Activated T-cell treated with anti-CD3 and anti-CD28 coated beads, Interleukin-2, amount 50 U/mL, for 24 hours (primary cell): ENCODE measurements around the gene BNC2.

Experiments used
- DNase-seq: peaks from one replicate; pipeline ENCODE4 v3.0.0-alpha.2; 2020
- H3K27ac Mint-ChIP-seq: 2 replicates; pipeline ENCODE4 v1.8.0; 2020; ENCODE audit warnings: mild to moderate bottlenecking, mixed read lengths
- H3K27me3 Mint-ChIP-seq: 2 replicates; pipeline ENCODE4 v1.8.0; 2020; ENCODE audit warnings: mixed read lengths
- H3K36me3 Mint-ChIP-seq: 2 replicates; pipeline ENCODE4 v1.8.0; 2020; ENCODE audit warnings: low read depth, mixed read lengths
- H3K4me1 Mint-ChIP-seq: 2 replicates; pipeline ENCODE4 v1.8.0; 2020; ENCODE audit warnings: low read depth, mixed read lengths
- H3K4me3 Mint-ChIP-seq: 2 replicates; pipeline ENCODE4 v1.8.0; 2020; ENCODE audit warnings: mild to moderate bottlenecking, moderate library complexity, mixed read lengths
- H3K9me3 Mint-ChIP-seq: 2 replicates; pipeline ENCODE4 v1.8.0; 2020; ENCODE audit warnings: mixed read lengths

BNC2 gene

DNA sequence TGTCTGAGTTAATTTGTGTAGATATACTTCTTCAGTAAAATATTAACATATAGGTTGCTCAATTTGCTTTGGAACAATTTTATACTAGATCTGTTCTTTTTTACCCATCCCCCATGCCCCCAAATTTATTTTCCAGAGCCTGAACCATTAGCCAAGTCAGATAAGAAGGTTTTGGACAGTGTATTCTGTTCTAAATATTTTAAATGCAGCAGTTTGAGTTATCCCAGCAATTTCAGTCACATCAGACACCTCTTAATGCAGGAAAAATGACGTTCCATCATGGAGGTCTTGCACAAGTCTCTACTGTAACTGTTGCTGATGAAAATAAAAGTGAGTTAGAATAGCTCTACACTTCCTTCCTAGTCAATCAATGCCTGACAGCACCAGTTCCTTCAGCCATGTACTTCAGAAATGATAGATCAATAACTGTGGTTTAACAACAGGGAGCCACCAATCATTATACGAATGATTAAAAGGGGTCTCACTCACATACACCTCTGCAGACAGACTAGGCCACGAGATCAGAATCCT, 215.8 kb downstream of the BNC2 start:
- no peak for DNase-seq
- no peak overlapping the region for H3K4me3 Mint-ChIP-seq
- H3K9me3 Mint-ChIP-seq: peaks cover 2% of the 10 kb centered on the region
- no peaks in the 10 kb centered on the region for H3K4me1 Mint-ChIP-seq
- H3K36me3 Mint-ChIP-seq: no peaks in the 10 kb centered on the region
- H3K27me3 Mint-ChIP-seq: no peaks in the 10 kb centered on the region
- H3K27ac Mint-ChIP-seq: no peak overlapping the region

DNA sequence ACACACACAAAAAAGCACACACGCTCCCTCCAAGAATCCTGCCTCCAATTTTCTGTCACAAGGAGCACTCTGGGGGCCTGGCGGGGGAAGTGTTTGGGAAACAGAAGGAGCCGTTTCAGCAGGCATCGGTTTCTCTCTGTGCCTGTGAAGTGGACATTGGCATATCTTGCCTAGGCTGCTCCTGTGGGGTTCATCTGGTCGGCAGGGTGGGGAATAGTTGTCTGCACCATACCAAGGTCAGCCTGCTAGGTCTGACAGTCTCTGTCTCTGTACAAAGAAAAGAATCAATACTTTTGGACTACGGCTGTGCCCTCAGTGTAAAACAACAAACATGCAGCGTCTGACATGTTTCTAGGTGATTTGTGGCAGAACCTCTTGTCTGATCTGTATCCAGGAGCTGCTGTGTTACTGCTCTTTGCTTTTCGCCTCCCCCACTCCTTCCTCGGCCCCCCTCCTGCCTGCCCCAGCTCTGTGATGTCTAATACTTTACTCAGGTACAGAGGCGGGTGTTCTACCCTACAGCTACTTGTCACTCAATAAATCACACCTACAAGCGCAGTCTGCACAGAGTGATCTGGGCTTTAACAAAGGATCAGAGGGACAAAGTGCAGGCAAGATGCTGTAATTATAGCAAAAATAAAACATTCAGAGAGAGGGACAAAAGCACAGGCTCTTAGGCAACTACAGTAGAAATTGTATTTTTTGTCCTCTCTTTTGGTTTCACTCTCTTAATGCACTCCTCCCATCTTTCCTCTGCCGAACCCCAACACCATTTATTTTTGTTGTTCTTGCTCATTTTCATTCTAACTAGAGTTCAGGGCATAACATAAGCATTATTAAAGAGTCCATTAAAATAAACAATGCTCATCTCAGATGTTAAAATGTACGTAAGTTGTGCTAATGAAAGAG, 216.7 kb downstream of the BNC2 start:
- H3K27me3 Mint-ChIP-seq: no peaks in the 10 kb centered on the region
- H3K4me1 Mint-ChIP-seq: no peaks in the 10 kb centered on the region
- H3K36me3 Mint-ChIP-seq: no peaks in the 10 kb centered on the region
- no peaks in the 10 kb centered on the region for H3K9me3 Mint-ChIP-seq
- H3K27ac Mint-ChIP-seq: no peak overlapping the region
- no peak for DNase-seq
- no peak overlapping the region for H3K4me3 Mint-ChIP-seq

DNA sequence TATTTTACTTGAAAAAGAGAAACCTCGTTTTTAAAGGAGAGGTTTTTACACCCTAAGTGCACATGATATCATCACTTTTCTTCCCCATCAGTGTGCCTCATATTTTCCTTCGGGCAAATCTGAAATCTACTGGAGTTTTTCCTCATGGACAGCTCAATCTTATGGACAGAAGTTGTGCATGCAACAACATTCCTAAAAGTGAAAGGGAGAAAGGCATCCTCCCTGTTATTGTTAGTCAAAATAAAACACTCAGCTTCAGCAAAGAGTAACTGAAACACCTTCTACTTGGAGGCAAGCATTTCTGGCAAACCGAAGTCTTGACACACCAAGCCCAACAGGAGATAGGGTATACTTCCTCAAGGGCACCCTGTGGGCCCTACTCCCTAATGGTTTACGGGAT, 217.9 kb downstream of the BNC2 start:
- H3K4me3 Mint-ChIP-seq: no peak overlapping the region
- DNase-seq: no peak
- H3K4me1 Mint-ChIP-seq: no peaks in the 10 kb centered on the region
- H3K36me3 Mint-ChIP-seq: no peaks in the 10 kb centered on the region
- no peak overlapping the region for H3K27ac Mint-ChIP-seq
- no peaks in the 10 kb centered on the region for H3K9me3 Mint-ChIP-seq
- H3K27me3 Mint-ChIP-seq: no peaks in the 10 kb centered on the region

GRCh38 chr9:16651446-16651964, 219.0 kb downstream of the BNC2 start:
- H3K4me3 Mint-ChIP-seq: no peak overlapping the region
- H3K27ac Mint-ChIP-seq: no peak overlapping the region
- no peaks in the 10 kb centered on the region for H3K9me3 Mint-ChIP-seq
- H3K27me3 Mint-ChIP-seq: no peaks in the 10 kb centered on the region
- no peaks in the 10 kb centered on the region for H3K36me3 Mint-ChIP-seq
- no peaks in the 10 kb centered on the region for H3K4me1 Mint-ChIP-seq
- DNase-seq: no peak

GRCh38 chr9:16645970-16646369, 224.5 kb downstream of the BNC2 start:
- Mint-ChIP-seq H3K4me3 (no peak overlapping the region), H3K36me3 (no peaks in the 10 kb centered on the region), H3K4me1 (no peaks in the 10 kb centered on the region), H3K27me3 (no peaks in the 10 kb centered on the region), H3K27ac (no peak overlapping the region), H3K9me3 (no peaks in the 10 kb centered on the region)
- DNase-seq: no peak

- no peaks in the 10 kb centered on the region for H3K36me3 Mint-ChIP-seq
- peaks cover 2% of the 10 kb centered on the region for H3K9me3 Mint-ChIP-seq
- no peak overlapping the region for H3K4me3 Mint-ChIP-seq
- H3K27me3 Mint-ChIP-seq: no peaks in the 10 kb centered on the region
- no peaks in the 10 kb centered on the region for H3K4me1 Mint-ChIP-seq
- no peak overlapping the region for H3K27ac Mint-ChIP-seq
- no peak for DNase-seq
Measured at GRCh38 chr9:16642421-16643109, 227.9 kb downstream of the BNC2 start.

GRCh38 chr9:16640649-16641048, 229.8 kb downstream of the BNC2 start:
- Mint-ChIP-seq H3K4me1 (no peaks in the 10 kb centered on the region), H3K4me3 (no peak overlapping the region), H3K27ac (no peak overlapping the region), H3K36me3 (no peaks in the 10 kb centered on the region), H3K27me3 (no peaks in the 10 kb centered on the region), H3K9me3 (peaks cover 2% of the 10 kb centered on the region)
- no peak for DNase-seq

- Mint-ChIP-seq H3K4me3 (no peak overlapping the region), H3K27ac (no peak overlapping the region), H3K9me3 (peaks cover 2% of the 10 kb centered on the region), H3K4me1 (no peaks in the 10 kb centered on the region), H3K27me3 (no peaks in the 10 kb centered on the region), H3K36me3 (no peaks in the 10 kb centered on the region)
- no peak for DNase-seq
Measured at GRCh38 chr9:16639644-16640043, 230.8 kb downstream of the BNC2 start.

- Mint-ChIP-seq H3K9me3 (peaks cover 2% of the 10 kb centered on the region), H3K27ac (no peak overlapping the region), H3K4me1 (no peaks in the 10 kb centered on the region), H3K36me3 (no peaks in the 10 kb centered on the region), H3K27me3 (no peaks in the 10 kb centered on the region), H3K4me3 (no peak overlapping the region)
- no peak for DNase-seq
Measured at GRCh38 chr9:16637911-16638310, 232.6 kb downstream of the BNC2 start.

DNA sequence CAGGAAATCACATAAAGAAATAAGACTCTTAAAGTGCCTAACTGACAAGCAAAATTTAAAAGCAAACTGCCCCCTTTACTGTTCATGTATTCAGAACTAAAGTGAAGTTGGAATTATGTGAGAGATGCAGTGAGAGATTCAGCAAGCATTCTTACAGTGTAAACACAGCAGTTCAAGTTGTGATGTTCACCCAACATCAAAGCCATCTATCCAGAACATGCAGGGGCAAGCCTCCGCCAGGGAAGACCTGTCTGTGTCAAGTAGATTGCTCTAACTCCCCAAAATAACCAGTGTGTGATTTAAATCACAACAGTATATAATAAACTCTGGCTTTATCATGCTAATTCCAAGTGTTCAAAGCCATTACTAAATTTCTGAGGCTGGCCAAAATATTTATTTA, 233.3 kb downstream of the BNC2 start:
- Mint-ChIP-seq H3K36me3 (no peaks in the 10 kb centered on the region), H3K4me1 (no peaks in the 10 kb centered on the region), H3K4me3 (no peak overlapping the region), H3K27ac (no peak overlapping the region), H3K27me3 (no peaks in the 10 kb centered on the region), H3K9me3 (peaks cover 3% of the 10 kb centered on the region)
- no peak for DNase-seq

GRCh38 chr9:16633794-16634193, 236.7 kb downstream of the BNC2 start:
- Mint-ChIP-seq H3K4me3 (no peak overlapping the region), H3K36me3 (no peaks in the 10 kb centered on the region), H3K9me3 (peaks cover 7% of the 10 kb centered on the region), H3K27me3 (no peaks in the 10 kb centered on the region), H3K27ac (no peak overlapping the region), H3K4me1 (no peaks in the 10 kb centered on the region)
- DNase-seq: no peak

DNA sequence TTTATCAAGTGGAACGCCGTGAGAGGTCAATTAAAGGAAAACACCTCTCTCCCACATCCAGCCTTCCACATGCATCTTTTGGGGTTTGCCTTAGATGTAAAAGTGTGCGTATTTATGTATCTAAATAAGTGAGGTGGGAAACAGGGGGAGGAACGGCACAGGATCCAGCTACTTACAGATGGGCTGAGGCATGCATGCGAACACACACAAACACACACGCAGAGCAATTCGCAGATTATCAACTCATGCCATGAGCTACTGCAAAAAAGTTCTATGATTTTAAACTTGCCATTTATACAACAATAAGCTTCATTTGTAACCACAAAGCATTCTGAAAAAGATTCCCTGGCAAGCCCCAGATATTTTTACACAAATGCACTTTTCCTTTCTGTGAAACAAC, 242.1 kb downstream of the BNC2 start:
- no peaks in the 10 kb centered on the region for H3K4me1 Mint-ChIP-seq
- DNase-seq: no peak
- no peaks in the 10 kb centered on the region for H3K36me3 Mint-ChIP-seq
- no peak overlapping the region for H3K4me3 Mint-ChIP-seq
- no peaks in the 10 kb centered on the region for H3K27me3 Mint-ChIP-seq
- no peak overlapping the region for H3K27ac Mint-ChIP-seq
- H3K9me3 Mint-ChIP-seq: peaks cover 5% of the 10 kb centered on the region

DNA sequence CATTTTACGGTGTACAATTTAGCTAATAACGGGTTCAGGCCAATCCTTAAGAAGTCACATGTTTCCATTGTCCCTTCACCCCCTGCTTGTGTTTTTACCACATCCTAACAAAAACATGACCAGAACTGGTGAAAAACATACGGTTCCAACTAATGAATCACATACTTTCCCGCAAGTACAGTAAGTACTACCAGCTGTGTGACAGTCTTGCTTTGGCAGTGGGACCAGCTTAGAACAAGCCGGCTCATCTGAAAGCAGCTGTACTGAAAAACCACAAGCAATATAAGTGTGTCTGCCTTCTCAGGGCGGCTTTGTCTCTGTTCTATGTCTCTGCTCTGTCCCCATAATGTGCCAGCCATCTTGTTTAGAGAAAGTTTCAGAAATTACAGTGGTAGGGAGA, 242.5 kb downstream of the BNC2 start:
- Mint-ChIP-seq H3K27ac (no peak overlapping the region), H3K4me1 (no peaks in the 10 kb centered on the region), H3K4me3 (no peak overlapping the region), H3K9me3 (peaks cover 5% of the 10 kb centered on the region), H3K36me3 (no peaks in the 10 kb centered on the region), H3K27me3 (no peaks in the 10 kb centered on the region)
- DNase-seq: no peak

- H3K4me3 Mint-ChIP-seq: no peak overlapping the region
- no peak overlapping the region for H3K27ac Mint-ChIP-seq
- peaks cover 5% of the 10 kb centered on the region for H3K9me3 Mint-ChIP-seq
- no peaks in the 10 kb centered on the region for H3K27me3 Mint-ChIP-seq
- no peaks in the 10 kb centered on the region for H3K4me1 Mint-ChIP-seq
- DNase-seq: no peak
- no peaks in the 10 kb centered on the region for H3K36me3 Mint-ChIP-seq
Measured at GRCh38 chr9:16627521-16627920, 242.9 kb downstream of the BNC2 start.

DNA sequence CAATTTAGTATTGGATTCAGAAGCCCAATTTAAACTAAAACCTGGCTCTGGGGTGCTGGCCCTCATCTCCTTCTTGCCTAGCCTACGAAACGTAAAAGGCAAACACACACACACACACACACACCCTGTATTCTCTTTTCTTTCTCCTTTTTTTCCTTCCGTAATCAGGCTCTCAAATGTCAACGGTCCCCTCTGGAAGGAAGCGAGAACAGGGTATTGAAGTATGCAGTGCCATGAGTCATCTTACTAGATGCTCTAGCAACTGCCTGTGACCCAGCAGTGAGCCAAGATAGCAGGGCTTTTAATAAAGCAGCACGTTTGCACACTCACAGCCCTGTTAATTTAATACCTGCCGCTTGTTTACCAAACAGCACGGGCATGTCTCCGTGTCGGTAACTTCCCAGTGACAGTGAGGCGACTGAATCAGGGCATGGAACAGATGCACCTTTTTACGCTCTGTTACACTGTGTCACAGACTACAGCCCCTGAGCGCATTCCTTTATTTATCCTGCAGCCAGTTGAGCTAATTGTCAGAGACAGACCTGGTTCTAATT, 243.8 kb downstream of the BNC2 start:
- no peaks in the 10 kb centered on the region for H3K27me3 Mint-ChIP-seq
- no peak for DNase-seq
- H3K27ac Mint-ChIP-seq: no peak overlapping the region
- no peak overlapping the region for H3K4me3 Mint-ChIP-seq
- H3K9me3 Mint-ChIP-seq: peaks cover 3% of the 10 kb centered on the region
- H3K36me3 Mint-ChIP-seq: no peaks in the 10 kb centered on the region
- H3K4me1 Mint-ChIP-seq: no peaks in the 10 kb centered on the region
